GM10847 (cell line): ENCODE data around the gene FAF2.

Experiments
- POLR2A ChIP-seq: IDR thresholded peaks from 2 replicates; pipeline ENCODE4 v1.6.1; 2011; ENCODE audit not compliant: insufficient read length; ENCODE audit errors: extremely low read depth

FAF2 gene

GRCh38 chr5:176471098-176471497 is 22.9 kb downstream of the FAF2 start:
- no peak for TF ChIP-seq POLR2A

- no peak for TF ChIP-seq POLR2A
Observed at GRCh38 chr5:176473335-176474006, 25.3 kb downstream of the FAF2 start.

GRCh38 chr5:176474476-176474875 is 26.3 kb downstream of the FAF2 start:
- TF ChIP-seq POLR2A = no peak

- no peak for TF ChIP-seq POLR2A
Observed at GRCh38 chr5:176481711-176482110, 33.5 kb downstream of the FAF2 start.

GRCh38 chr5:176485176-176485575 is 37.0 kb downstream of the FAF2 start:
- no peak for TF ChIP-seq POLR2A

- no peak for TF ChIP-seq POLR2A
Observed at GRCh38 chr5:176486189-176486757, 38.1 kb downstream of the FAF2 start.

GRCh38 chr5:176489077-176489476 is 40.9 kb downstream of the FAF2 start:
- no peak for TF ChIP-seq POLR2A

- TF ChIP-seq POLR2A = no peak
Observed at GRCh38 chr5:176490301-176490700, 42.1 kb downstream of the FAF2 start.

- no peak for TF ChIP-seq POLR2A
Observed at GRCh38 chr5:176491101-176491502, 42.9 kb downstream of the FAF2 start.

GRCh38 chr5:176491901-176492300 is 43.7 kb downstream of the FAF2 start:
- no peak for TF ChIP-seq POLR2A

- no peak for TF ChIP-seq POLR2A
Observed at GRCh38 chr5:176492431-176492830, 44.2 kb downstream of the FAF2 start.

- TF ChIP-seq POLR2A = no peak
Observed at GRCh38 chr5:176497852-176498251, 49.7 kb downstream of the FAF2 start.

GRCh38 chr5:176499273-176499672 is 51.1 kb downstream of the FAF2 start:
- TF ChIP-seq POLR2A = no peak

- TF ChIP-seq POLR2A = no peak
Observed at GRCh38 chr5:176500511-176500910, 52.3 kb downstream of the FAF2 start.

- no peak for TF ChIP-seq POLR2A
Observed at GRCh38 chr5:176501333-176501732, 53.1 kb downstream of the FAF2 start.

- no peak for TF ChIP-seq POLR2A
Observed at GRCh38 chr5:176503496-176503895, 55.3 kb downstream of the FAF2 start.

- no peak for TF ChIP-seq POLR2A
Observed at GRCh38 chr5:176507911-176508310, 59.7 kb downstream of the FAF2 start.
